Testis (tissue), 3 donors: ENCODE measurements around the gene CALHM6. TPM values are rescaled to one million over a fixed set of nuclear protein-coding genes. Genes with fewer than 3 reads are reported as not detected.

ENCODE experiments used
- DNase-seq: peaks from one replicate; pipeline ENCODE4 v3.0.0-alpha.2; 2019
- H3K27ac ChIP-seq, 2 donors: fragments of 200-600 bp; sonication (generic); one replicate each; pipeline ENCODE4 v1.5.1; 2019
- H3K27me3 ChIP-seq: fragments of 200-600 bp; sonication (generic); one replicate; pipeline ENCODE4 v1.5.1; 2019
- H3K36me3 ChIP-seq: fragments of 200-600 bp; sonication (generic); one replicate; pipeline ENCODE4 v1.5.1; 2017; ENCODE audit warnings: low read depth; ENCODE audit errors: missing control alignments
- H3K4me1 ChIP-seq: fragments of 200-600 bp; sonication (generic); one replicate; pipeline ENCODE4 v1.5.1; 2019
- H3K4me3 ChIP-seq, 2 donors: fragments of 200-600 bp; sonication (generic); one replicate each; pipeline ENCODE4 v1.5.1; 2017 to 2019
- H3K9me3 ChIP-seq: fragments of 200-600 bp; sonication (generic); one replicate; pipeline ENCODE4 v1.5.1; 2017
- POLR2A ChIP-seq: fragments of 450-650 bp; IDR thresholded peaks from one replicate; pipeline ENCODE4 v1.6.1; 2017; ENCODE audit warnings: antibody characterized with exemption, mild to moderate bottlenecking, moderate library complexity
- WGBS, 2 donors: methylation state at CpG; one replicate each; pipeline ENCODE4 v1.1.5; 2018; 5-methylcytosine and 5-hydroxymethylcytosine counted together
- intact Hi-C: fragments of 100-400 bp; cut with DNase I; formaldehyde crosslinking; loops from one replicate; pipeline ENCODE4 v1.15.1; 2023; ENCODE audit warnings: low total_unique reads
- polyA plus RNA-seq: library from polyadenylated mRNA; stranded (reverse); fragments of 350-450 nt; fragmentation: Illumina TruSeq; extraction: RNeasy Lipid Tissue Mini Kit (QIAGEN cat#74804); gene quantifications from one replicate; pipeline ENCODE4 v1.2.3, GENCODE V29; 2014; ENCODE audit warnings: low read depth, low replicate concordance; ENCODE audit not compliant: insufficient read depth
- total RNA-seq, 2 donors: library from RNA; depleted of rRNA; stranded (reverse); fragments of >200 nt; gene quantifications; one replicate each; pipeline ENCODE4 v1.2.3, GENCODE V29; 2016
- TF ChIP-seq, protein P1 (sequence below), 3 experiments: fragments of 450-650 bp in 2 of 3; fragments of 200-600 bp in 1 of 3; sonication (generic) in 1 of 3; IDR thresholded peaks; one replicate each; pipeline ENCODE4 v1.5.1; 2016 to 2019; ENCODE audit warnings: antibody characterized with exemption in 3 of 3, mild to moderate bottlenecking in 2 of 3, moderate library complexity in 1 of 3

Gene CALHM6
- total and polyA plus RNA-seq, 3 donors from 2014 or later, result 9.7 to 15.7 (median 10.4) TPM

DNA sequence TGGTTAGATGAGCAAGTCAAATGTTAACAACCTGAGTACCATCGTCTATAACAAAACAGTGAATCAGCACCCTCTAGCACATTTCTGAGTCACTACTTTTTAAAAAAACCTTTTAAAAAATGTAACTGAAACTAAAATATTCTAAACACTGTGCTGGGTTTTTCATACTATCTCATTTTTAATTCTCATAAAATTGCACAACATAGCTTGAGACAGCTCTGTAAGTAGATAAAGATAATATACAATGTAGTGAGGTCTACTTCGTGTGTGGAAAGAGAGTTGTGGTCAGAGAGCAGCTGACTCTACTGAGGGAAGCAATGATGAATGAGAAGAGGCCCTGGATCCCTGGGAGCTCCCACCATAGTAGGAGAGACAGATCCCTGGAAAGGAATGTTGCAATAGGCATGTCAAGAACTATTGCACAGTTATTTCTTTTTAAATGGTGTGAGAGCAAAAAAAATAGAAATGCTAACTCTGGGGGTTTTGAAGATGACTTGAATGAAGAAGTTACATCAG, 13.6 kb upstream of the CALHM6 start:
- no peaks in the 10 kb centered on the region for H3K27me3 ChIP-seq
- no peaks in the 10 kb centered on the region for H3K9me3 ChIP-seq
- 30 to 33% methylated on average over 2 of the region's 2 CpGs for WGBS, 2 donors
- no peaks in the 10 kb centered on the region for H3K36me3 ChIP-seq
- H3K4me1 ChIP-seq, result no peaks in the 10 kb centered on the region
- no peak overlapping the region for H3K27ac ChIP-seq
- TF ChIP-seq, protein P1, sequence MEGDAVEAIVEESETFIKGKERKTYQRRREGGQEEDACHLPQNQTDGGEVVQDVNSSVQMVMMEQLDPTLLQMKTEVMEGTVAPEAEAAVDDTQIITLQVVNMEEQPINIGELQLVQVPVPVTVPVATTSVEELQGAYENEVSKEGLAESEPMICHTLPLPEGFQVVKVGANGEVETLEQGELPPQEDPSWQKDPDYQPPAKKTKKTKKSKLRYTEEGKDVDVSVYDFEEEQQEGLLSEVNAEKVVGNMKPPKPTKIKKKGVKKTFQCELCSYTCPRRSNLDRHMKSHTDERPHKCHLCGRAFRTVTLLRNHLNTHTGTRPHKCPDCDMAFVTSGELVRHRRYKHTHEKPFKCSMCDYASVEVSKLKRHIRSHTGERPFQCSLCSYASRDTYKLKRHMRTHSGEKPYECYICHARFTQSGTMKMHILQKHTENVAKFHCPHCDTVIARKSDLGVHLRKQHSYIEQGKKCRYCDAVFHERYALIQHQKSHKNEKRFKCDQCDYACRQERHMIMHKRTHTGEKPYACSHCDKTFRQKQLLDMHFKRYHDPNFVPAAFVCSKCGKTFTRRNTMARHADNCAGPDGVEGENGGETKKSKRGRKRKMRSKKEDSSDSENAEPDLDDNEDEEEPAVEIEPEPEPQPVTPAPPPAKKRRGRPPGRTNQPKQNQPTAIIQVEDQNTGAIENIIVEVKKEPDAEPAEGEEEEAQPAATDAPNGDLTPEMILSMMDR (IDR thresholded peaks at IDR 0.05), result no peak
- TF ChIP-seq POLR2A, result no peak
- intact Hi-C loops, result no loop called here
- no peak for DNase-seq
- H3K4me3 ChIP-seq, result no peak overlapping the region

DNA sequence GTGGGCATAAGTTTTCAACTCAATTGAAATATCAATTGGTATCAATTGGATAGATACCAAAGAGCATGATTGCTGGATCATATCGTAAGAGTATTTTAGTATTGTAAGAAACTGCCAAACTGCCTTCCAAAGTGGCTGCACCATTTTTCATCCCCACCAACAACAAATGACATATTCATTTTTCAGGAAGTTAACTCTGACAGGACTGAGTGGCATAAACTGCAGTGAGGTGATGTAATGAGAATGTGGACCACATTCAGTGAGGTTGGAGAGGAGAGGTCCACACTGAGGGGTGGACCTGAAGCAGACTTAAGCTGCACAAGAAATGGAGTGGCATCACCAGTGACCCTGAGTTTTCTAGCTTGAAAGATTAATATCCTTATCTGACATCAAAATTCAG, 11.6 kb upstream of the CALHM6 start:
- no peak overlapping the region for H3K27ac ChIP-seq
- no peaks in the 10 kb centered on the region for H3K27me3 ChIP-seq
- DNase-seq, result no peak
- TF ChIP-seq, protein P1 (IDR thresholded peaks at IDR 0.05), result no peak
- TF ChIP-seq POLR2A, result no peak
- no peaks in the 10 kb centered on the region for H3K36me3 ChIP-seq
- H3K4me1 ChIP-seq, result no peaks in the 10 kb centered on the region
- no peaks in the 10 kb centered on the region for H3K9me3 ChIP-seq
- intact Hi-C loops, result no loop called here
- H3K4me3 ChIP-seq, result no peak overlapping the region
- 83 to 88% methylated on average over 1 of the region's 1 CpG for WGBS, 2 donors

DNA sequence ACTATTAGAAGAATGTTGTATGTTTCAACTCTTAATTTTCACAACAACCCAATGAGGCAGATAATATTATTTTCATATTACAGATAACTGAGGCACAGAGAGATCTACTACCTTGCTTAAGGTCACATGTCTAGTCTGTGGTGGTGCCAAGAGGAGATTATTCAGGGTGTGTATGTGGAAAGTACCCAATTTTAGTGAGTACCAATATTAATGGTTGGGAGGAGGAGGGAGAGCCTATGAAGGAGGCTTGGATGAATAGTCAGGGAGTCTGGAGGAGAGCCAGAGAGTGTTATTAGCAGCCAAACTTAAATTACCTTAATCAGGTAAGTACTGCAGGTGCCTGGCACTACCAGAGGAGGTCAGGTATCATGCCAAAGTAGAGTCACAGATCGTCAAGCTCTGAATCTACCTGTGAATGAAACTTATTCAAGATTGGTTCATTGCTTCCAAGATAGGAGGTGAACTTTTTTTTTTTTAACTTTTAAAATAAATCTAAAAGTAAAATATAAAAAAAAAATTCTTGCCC, 10.9 kb upstream of the CALHM6 start:
- no peaks in the 10 kb centered on the region for H3K36me3 ChIP-seq
- no peak for DNase-seq
- no peak overlapping the region for H3K4me3 ChIP-seq
- no peak overlapping the region for H3K27ac ChIP-seq
- intact Hi-C loops, result no loop called here
- H3K27me3 ChIP-seq, result no peaks in the 10 kb centered on the region
- H3K4me1 ChIP-seq, result no peaks in the 10 kb centered on the region
- H3K9me3 ChIP-seq, result no peaks in the 10 kb centered on the region
- 80 to 89% methylated on average over 1 of the region's 1 CpG for WGBS, 2 donors
- TF ChIP-seq, protein P1 (IDR thresholded peaks at IDR 0.05), result no peak
- TF ChIP-seq POLR2A, result no peak

DNA sequence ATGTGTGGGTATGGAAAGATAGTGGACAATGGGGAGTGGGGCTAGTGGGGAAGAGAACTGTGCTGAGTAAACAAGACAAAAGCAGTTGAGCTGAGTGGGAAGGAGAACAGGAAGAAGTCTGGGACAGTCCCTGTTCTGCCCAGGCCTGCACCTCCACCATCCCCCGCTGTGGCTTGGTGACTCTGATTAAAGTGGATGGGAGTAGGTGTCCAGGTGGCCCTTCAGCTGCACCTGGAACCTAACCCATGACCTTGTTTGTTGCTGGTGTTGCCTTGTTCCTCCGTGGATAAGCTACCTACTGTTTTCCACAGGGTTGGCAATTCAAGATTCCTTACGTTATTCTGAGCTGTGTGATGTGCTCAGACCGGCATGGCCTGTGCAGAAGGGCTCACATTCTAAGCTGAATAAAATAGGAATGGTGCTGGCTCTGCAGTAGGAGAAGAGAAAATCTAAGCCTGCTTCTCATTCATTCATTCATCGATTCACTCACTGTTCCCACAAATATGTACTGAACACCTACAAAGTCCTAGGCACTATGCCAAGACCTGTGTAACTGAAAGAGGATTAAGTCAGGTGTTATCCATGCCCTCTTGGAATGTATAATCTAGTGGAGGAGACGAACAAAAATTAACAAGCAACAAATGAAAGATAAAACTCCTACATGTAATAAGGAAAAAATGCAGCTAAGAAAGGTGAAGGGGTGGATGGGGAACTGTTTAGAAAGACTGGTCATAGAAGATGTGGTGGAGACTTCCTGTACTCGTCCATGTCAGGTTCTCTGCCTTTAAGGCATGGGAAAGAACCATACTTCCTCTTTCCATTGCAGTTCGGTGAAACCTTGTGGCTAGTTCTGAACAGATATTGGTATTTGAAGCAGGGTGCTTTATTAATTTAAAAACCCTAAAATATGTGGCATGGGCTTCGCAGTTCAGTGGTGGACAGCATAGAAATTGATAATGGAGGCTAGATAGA, 10.1 kb upstream of the CALHM6 start:
- H3K9me3 ChIP-seq, result no peaks in the 10 kb centered on the region
- TF ChIP-seq, protein P1 (IDR thresholded peaks at IDR 0.05), result no peak
- TF ChIP-seq POLR2A, result no peak
- no peak overlapping the region for H3K27ac ChIP-seq
- no peaks in the 10 kb centered on the region for H3K27me3 ChIP-seq
- no peaks in the 10 kb centered on the region for H3K36me3 ChIP-seq
- intact Hi-C loops, result no loop called here
- no peak overlapping the region for H3K4me3 ChIP-seq
- DNase-seq, result no peak
- 84 to 86% methylated on average over 9 of the region's 9 CpGs for WGBS, 2 donors
- no peaks in the 10 kb centered on the region for H3K4me1 ChIP-seq
